ENCODE data around the gene RARB.

Gene RARB

GRCh38 chr3:25448750-25449692, 21.0 kb downstream of the RARB start:
- DNase-seq: no peak

DNA sequence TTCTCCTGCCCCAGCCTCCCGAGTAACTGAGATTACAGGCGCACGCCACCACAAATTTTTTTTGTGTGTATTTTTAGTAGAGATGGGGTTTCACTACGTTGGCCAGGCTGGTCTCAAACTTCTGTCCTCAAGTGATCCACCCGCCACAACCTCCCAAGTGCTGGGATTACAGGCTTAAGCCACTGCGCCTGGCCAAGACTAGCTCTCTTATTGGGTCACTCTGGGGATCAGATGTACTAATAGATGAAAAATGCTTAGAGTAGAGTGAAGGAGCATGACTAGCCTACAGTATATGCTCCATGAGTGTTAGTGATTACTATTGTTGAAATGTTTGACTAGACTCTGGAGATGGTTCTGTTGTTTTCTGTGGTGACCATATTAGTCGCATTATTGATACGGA, 21.8 kb downstream of the RARB start:
- DNase-seq: no peak

DNA sequence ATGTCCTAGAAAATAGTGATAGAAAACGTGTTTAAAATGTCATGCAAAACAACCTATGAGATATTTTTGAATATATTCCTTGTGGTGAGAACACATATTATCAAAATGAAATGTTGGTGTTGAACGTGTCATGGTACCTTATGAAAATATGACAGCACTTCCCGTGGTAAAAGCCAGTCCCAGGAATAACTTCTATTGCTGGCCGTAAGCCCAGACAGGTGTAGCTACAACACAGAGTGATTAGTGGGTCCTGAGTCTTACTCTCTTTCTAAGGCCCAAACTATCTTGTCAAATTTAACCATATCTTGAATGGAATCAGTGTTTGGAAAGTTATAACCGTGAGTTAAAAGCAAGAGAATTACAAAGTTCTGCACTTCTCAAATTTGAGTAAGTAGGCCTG, 24.1 kb downstream of the RARB start:
- no peak for DNase-seq

DNA sequence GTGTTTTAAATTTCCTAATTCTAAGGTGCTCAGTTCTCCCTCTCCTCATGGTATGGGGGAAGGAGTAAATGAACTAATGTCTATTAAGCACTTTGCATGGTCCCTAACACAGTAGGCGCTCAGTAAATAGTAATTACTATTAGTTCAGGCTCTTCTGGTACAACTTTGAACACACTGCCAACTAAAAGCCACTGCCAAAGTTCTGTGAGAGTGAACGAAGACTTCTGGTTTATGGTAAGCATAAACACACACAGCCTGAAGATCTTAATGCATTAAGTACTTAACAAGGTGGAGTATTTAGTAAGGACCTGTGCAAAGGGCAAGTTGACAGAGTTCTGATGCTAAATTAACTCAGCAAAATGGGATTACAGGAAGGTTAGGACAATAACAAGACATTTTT, 24.7 kb downstream of the RARB start:
- no peak for DNase-seq

- no peak for DNase-seq
Measured at GRCh38 chr3:25453619-25454004, 25.5 kb downstream of the RARB start.

GRCh38 chr3:25454005-25454927, 26.2 kb downstream of the RARB start:
- DNase-seq: no peak

DNA sequence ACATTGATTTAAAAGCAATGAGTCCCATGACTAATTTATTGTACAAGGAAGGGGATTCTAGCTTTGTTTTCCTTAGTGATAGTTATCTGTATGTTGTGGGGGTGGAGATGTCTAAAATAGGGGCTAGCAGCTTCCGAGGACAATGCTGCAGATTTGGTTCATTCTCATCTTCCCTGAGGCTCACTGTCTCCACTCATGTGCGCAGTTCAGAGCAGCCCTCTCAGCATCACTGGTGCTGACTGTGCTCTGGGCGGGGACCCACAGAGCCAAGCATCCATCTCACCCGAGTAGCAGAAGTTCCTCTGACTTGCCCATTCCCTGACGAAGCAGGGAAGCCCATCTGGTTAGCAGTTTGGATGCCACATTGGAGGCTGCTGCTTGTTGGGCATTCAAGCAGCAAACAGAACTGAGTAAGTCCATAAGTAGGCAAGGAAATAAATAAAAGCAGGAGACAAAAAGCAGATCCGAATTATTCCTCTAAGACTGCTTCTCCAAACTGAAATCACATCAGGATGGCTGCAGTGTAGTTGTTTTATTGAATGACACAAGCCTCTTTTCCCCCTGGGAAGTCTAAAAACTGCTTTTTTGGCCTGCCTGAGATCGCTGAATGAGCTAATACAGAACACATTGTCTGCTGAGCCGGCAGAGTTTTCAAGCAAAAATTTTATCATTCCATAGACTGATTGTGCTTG, 27.5 kb downstream of the RARB start:
- no peak for DNase-seq

DNA sequence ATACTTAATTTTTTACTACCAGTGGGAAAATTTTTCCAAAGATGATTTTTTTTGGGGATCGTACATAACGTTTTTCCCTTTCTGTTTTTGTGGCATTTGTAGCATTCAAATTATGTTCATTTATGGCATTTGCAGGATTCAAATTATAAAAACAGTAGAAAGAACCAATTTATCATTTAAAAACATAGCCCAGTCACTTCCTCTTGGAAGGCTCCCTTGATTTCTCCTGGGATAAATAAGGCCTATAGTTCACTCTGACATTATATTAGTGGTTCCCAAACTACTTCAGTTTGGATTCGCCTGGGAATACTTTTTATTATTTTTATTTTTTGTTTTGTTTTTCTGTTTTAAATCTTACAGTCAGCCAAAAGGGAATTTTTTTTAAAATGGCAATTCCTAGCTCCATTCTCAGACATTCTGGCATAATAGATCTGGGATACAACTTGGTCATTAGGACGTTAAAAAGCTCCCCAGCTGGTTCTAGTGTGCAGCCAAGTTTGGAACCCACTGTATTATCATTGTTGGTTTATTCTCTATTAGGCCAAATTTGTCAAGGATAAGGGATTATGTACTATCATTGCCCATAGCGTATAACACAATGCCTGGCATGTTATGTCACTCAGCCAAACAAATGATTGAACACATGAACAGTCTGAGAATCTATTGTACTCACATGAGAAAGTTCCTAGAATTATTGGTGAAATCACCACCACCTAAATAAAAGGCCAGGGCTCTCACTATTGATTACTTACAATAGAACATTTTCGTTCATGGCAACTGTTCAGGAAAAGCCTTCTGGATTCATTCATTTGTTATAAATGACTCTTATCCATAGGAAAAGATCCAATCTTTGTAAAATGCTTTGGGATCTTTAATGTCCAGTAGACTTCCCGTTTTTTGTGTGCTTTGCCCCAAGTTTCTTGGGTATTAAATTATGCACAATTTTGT, 28.9 kb downstream of the RARB start:
- no peak for DNase-seq

GRCh38 chr3:25457671-25458419, 29.8 kb downstream of the RARB start:
- no peak for DNase-seq

- no peak for DNase-seq
Measured at GRCh38 chr3:25458420-25458814, 30.4 kb downstream of the RARB start.

DNA sequence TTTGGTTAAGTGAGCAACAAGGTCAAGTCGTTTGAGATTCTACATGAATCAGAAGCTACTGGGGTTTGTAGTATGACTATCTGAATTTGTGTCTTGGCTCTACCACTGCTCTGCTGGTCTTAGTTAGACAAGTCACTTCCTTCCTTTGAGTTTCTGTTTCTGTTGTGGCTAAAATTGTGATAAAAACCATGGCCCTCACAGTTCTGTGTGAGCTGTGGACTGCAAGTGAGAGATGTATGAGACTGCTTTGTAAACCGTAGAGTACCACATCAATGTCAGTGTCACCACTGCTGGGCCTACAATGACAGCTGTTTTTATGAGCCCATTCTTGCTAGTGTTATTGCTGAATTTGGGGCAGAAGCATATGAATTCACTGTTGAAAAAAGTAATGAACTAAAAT, 32.7 kb downstream of the RARB start:
- no peak for DNase-seq

GRCh38 chr3:25461946-25462345, 33.9 kb downstream of the RARB start:
- DNase-seq: no peak

- DNase-seq: no peak
Measured at GRCh38 chr3:25462495-25462894, 34.4 kb downstream of the RARB start.

DNA sequence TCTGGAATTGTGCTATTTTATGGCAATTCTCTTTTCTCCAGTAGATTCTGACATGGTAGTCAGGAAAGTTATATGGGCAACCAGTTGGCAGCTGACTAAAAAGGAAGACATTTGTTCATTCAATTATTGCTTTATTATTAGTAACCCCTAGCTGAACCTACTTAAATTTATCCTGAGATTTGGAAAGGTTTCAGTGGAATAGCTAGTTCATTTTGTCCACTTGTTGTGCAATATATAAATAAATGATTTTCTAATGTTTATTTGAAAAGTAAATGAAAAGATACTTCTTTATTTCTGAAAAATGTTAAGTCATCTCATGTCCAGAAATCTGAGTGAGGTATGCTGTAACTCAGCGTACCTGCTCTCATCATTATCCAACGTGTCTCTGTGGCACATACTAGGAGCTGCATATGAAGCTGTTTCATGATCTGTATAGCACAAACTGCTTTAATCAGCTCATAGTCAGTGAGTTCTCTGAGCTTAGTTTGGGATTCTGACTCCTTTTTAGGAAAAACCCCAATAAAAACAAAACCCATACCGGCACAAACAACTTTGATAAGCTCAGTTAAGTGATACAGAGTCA, 35.9 kb downstream of the RARB start:
- DNase-seq: no peak

DNA sequence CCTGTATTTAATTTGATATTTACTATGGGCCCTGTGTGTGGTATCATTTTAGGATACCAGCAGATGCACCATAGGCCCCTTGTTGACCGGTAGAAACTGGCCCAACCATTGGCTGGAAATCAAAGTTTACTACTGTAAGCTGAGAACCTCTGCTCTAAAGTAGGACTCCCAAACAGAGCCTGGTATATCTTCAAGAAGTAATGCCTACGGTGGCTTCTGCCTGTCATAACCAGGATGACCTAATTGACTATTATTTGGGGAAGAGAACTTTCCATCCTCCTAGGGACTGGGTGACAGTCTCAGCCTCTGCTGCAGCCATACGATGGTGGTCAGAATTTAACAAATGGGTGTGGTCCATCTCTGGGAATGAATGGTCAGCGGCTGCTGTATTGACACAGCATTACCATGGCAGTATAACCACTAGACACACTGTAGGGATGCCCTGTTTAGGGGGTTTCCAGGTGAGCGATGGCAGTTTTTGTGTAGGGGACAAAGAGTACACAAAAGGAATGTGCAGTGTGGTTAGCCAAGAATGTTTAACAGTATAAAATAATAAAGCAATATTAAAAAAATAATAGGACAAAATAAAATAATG, 37.3 kb downstream of the RARB start:
- DNase-seq: no peak

- DNase-seq: no peak
Measured at GRCh38 chr3:25468866-25469319, 40.8 kb downstream of the RARB start.

DNA sequence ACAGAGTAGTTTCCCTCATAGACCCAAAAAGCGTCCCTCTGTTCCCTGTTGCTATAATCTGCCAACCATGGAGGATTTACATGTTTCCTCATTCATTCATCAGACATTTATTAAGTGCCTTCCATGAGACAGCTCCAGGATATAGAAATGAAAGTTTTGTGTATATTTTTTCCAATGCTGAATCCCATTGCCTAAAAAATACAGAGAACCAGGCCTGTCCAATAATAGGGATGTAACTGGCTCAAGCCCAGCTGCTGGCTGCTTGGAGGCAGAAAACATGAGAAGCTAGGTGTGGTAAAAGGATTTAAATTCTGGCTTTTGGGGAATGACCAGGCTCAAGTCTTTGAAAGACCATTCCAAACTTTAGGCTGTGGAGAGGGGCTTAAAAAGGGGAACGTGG, 41.5 kb downstream of the RARB start:
- no peak for DNase-seq

DNA sequence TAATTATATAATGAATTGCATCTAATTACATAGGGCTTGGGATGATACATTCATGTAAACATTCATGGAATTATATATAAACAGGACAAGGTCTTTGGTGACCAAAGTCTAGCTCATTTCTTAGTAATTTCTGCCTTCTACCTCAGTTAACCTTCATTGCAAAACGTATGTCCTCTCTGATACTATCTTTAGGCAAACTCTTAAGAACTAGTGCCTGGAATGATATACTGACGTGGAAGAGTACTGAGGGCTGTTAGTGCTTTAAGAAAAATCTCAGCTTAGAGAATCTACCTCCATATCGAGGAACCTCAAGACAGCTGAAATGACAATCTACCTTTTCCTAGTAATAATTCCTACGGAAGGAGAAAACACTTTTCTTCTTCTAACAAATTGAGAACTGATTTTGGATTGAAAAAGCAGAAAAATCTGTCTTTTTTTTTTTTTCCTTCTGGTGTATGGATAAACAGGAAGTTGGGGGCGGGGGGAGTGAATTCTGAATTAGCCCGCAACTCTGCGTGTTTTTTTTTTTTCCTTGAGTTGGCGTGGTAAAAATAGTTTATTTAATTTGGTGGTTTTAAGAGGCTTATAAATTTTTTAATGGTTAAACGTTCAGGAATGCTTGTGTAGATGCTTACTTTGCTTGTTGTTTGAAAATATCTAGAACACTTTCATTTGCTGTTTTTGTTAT, 43.2 kb downstream of the RARB start:
- DNase-seq: no peak

DNA sequence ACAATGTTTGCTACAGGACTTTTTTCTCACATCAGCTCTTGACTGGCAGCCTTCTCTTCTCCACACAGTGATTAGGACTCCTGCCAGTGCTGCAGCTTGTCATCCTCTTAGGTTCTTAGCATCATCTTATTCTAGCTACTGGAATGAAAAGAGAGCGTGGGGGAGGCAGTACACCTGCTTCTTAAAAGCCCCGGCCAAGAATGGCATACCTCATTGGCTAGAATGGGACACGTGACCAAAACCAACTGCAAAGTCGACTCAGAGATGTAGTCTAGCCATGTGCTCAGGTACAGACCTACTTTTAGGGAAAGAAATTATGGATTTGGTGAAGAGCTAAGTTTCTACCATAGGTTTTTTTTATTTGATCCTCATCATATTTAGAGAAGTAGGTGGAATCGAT, 44.1 kb downstream of the RARB start:
- no peak for DNase-seq

DNA sequence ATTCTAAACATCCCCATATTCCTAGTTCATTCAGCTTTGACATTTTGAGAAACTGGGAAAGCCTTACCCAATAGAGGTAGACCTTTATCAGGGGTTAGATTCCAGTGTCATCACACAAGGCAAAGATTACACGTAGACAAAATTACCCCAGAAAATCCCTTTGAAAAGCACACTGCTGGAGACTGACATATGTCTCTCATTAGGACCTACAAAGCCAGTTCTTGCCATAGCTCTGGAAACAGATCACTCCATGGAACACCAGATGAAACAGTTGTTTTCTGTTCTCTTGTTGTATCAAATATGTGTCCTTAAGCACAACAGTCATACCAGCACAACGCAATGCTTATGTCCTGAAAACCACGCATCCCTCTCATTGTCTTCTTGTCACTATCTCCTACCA, 44.7 kb downstream of the RARB start:
- DNase-seq: no peak
